Measurements from ENCODE around the gene PINLYP. TPM values are rescaled to one million over a fixed set of nuclear protein-coding genes. Genes with fewer than 3 reads are reported as not detected.
"Not testable (repeated sequence)": the region's sequence is repeated elsewhere in the genome, so short reads cannot be mapped to it uniquely, and the experiment has no call there.

The PINLYP gene
- total and polyA plus RNA-seq, 7 donors: 1.4 to 21.0 (median 10.8) TPM

- peaks cover 13 to 76% (median 38%) of the 10 kb centered on the region in 4 donors for H3K36me3 ChIP-seq
- WGBS, 2 donors: 98 to 100% methylated on average over 3 of the region's 3 CpGs
- no peak overlapping the region for H3K27ac ChIP-seq
- DNase-seq: no peak
- no peaks in the 10 kb centered on the region for H3K27me3 ChIP-seq
- no peaks in the 10 kb centered on the region for H3K4me1 ChIP-seq
- no peak for TF ChIP-seq EP300 (IDR thresholded peaks at IDR 0.05)
- no peak for TF ChIP-seq CTCF (IDR thresholded peaks at IDR 0.05)
- TF ChIP-seq POLR2AphosphoS5 (IDR thresholded peaks at IDR 0.05): no peak
- no peak for TF ChIP-seq POLR2A (IDR thresholded peaks at IDR 0.05)
- H3K4me3 ChIP-seq: no peak overlapping the region
- intact Hi-C loops (cut with DNase I): no loop called here
- no peaks in the 10 kb centered on the region for H3K9me3 ChIP-seq
Observed at GRCh38 chr19:43546581-43546980, 29.0 kb upstream of the PINLYP start.

GRCh38 chr19:43547926-43548325 is 27.7 kb upstream of the PINLYP start:
- H3K27ac ChIP-seq; H3K27me3 ChIP-seq; intact Hi-C loops (cut with DNase I); H3K9me3 ChIP-seq; DNase-seq; H3K4me3 ChIP-seq; H3K4me1 ChIP-seq: not testable (repeated sequence)
- H3K36me3 ChIP-seq: peaks cover 19 to 75% (median 47%) of the 10 kb centered on the region in 4 donors
- 90 to 94% methylated on average over 20 of the region's 24 CpGs for WGBS, 2 donors

GRCh38 chr19:43548706-43549105 is 26.9 kb upstream of the PINLYP start:
- DNase-seq: no peak
- Histone ChIP-seq H3K27ac (no peak overlapping the region), H3K4me3 (no peak overlapping the region), H3K4me1 (no peaks in the 10 kb centered on the region), H3K27me3 (no peaks in the 10 kb centered on the region), H3K9me3 (no peaks in the 10 kb centered on the region), H3K36me3 (peaks cover 19 to 75% (median 45%) of the 10 kb centered on the region in 4 donors)
- TF ChIP-seq POLR2AphosphoS5 (IDR thresholded peaks at IDR 0.05): no peak
- WGBS, 2 donors: 89 to 93% methylated on average over 2 of the region's 2 CpGs
- intact Hi-C loops (cut with DNase I): no loop called here

GRCh38 chr19:43551399-43552197 is 24.0 kb upstream of the PINLYP start:
- no peaks in the 10 kb centered on the region for H3K27me3 ChIP-seq
- TF ChIP-seq POLR2A (IDR thresholded peaks at IDR 0.05) (no peak), CTCF (IDR thresholded peaks at IDR 0.05) (no peak), POLR2AphosphoS5 (IDR thresholded peaks at IDR 0.05) (no peak)
- intact Hi-C loops (cut with DNase I): no loop called here
- no peak overlapping the region for H3K27ac ChIP-seq
- H3K4me3 ChIP-seq: no peak overlapping the region
- WGBS, 2 donors: 93 to 94% methylated on average over 23 of the region's 23 CpGs
- H3K36me3 ChIP-seq: peaks cover 19 to 79% (median 41%) of the 10 kb centered on the region in 4 donors
- no peaks in the 10 kb centered on the region for H3K4me1 ChIP-seq
- H3K9me3 ChIP-seq: no peaks in the 10 kb centered on the region
- DNase-seq: peak; percentile 58

- intact Hi-C loops (cut with DNase I): no loop called here
Observed at GRCh38 chr19:43552198-43552450, 23.5 kb upstream of the PINLYP start.

More at GRCh38 chr19:43552198-43552450, 23.5 kb upstream of the PINLYP start:
- TF ChIP-seq EP300 (IDR thresholded peaks at IDR 0.05): no peak
- no peak for TF ChIP-seq POLR2AphosphoS5 (IDR thresholded peaks at IDR 0.05)
- TF ChIP-seq CTCF (IDR thresholded peaks at IDR 0.05): no peak
- TF ChIP-seq POLR2A (IDR thresholded peaks at IDR 0.05): no peak
- Histone ChIP-seq H3K36me3 (peaks cover 19 to 79% (median 41%) of the 10 kb centered on the region in 4 donors), H3K27me3 (no peaks in the 10 kb centered on the region), H3K4me3 (no peak overlapping the region), H3K9me3 (no peaks in the 10 kb centered on the region), H3K4me1 (no peaks in the 10 kb centered on the region), H3K27ac (no peak overlapping the region)
- 89 to 92% methylated on average over 3 of the region's 3 CpGs for WGBS, 2 donors
- no peak for DNase-seq
